Measurements from ENCODE around the gene MYO1G.

Gene MYO1G

DNA sequence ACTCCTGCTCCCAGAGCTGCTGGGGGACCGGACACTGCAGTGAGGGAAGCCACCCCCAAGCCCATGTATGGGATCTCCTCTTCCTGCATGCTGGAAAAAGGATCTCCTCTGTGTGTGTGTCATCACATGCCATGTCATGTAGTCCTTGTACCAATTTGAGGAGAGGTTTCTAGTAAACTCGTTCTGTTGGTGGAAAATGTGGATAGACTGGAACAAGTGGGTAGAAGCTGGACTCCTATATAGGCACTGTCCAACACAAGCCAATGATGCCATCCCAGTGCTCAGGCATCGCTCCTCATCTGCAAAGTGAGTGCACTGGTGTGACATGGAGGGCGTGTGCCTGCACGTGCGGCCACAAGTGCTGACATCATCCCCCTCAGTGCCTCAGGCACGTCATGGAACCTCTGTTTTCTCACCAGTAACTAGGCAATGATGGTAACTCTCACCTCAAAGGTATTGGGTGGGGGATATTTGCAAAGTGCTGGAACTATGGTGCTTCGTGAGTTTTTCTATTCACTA, 19.3 kb downstream of the MYO1G start:
- TF ChIP-seq GATA2 (IDR thresholded peaks at IDR 0.05; ENCODE audit: low read depth, low read length) (no peak), GATA3 (IDR thresholded peaks at IDR 0.05; ENCODE audit: low read depth, low read length) (no peak)

DNA sequence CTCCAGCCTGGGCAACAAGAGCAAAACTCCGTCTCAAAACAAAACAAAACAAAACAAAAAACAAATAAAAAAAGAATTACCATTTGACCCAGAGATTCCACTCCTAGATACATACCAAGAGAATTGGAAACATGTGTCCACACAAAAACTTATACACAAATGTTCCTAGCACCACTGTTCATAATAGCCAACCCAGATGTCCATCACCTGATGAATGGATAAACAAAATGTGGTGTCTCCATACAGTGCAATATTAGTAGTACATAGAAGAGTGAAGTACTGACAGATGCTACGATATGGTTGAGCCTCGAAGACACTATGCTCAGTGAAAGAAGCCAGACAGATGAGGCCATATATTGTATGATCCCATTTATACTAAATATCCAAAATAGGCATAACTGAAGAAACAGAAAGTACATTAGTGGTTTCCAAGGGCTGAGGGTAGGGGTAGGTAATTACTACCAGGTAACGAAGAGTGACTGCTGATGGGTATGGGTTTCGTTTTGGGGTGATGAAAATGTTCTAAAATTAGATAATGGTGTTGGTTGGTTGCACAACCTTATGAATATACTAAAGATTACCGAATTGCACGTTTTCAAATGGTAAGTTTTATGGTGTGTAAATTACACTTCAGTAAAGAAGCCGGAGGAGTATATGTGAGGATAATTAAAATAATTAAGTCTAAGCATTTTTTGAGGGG, 20.0 kb downstream of the MYO1G start:
- TF ChIP-seq GATA2 (IDR thresholded peaks at IDR 0.05; ENCODE audit: low read depth, low read length), result no peak
- TF ChIP-seq GATA3 (IDR thresholded peaks at IDR 0.05; ENCODE audit: low read depth, low read length), result no peak

DNA sequence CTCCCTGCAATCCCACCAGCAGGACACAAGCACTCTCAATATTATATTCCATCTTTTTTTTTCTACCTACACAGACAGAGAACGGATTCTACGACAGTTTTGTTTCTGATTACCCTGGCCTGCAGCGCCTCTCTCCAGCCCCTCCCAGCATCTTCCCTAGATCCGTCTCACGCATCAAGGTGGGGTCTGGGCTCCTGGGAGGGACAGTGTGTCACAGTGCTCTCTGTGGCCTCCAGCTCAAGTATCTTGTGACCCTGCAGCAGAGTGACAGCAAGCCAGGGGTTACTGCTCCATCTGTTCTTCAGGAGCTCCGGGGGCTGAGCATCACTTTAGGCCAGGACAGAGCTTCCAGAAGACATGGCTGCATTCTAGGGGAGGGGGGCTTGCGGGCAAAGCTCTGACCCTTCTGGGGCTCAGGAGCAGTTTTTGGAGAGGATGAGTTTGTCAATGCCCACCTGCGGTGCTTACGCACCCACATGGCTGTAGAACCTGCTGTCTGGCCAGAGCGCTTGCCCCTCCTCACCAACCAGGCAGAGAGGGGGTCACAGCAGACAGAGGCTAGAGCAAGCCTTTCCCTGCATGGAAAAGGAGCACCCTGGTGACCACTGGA, 22.6 kb downstream of the MYO1G start:
- TF ChIP-seq GATA3 (IDR thresholded peaks at IDR 0.05; ENCODE audit: low read depth, low read length) (no peak), GATA2 (IDR thresholded peaks at IDR 0.05; ENCODE audit: low read depth, low read length) (no peak)

DNA sequence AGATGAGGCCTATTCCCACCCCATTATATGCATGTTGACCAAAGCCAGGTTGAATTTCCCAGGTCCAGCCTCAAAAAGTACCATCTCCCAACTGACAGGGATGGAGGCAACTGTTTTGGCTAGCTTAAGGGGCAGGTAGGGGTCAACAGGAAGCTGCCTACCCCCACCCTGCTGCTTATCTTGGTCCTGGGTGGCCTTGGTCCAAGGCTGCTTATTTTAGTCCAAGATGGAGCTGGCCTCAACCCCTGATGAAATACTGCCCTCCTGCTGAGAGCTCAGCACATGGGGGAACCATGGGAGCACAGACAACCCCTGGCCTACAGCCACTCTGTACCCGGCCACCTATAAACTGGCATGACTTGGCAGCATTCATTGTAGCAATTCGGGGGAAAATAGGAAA, 23.1 kb downstream of the MYO1G start:
- TF ChIP-seq GATA3 (IDR thresholded peaks at IDR 0.05; ENCODE audit: low read depth, low read length) (no peak), GATA2 (IDR thresholded peaks at IDR 0.05; ENCODE audit: low read depth, low read length) (no peak)

DNA sequence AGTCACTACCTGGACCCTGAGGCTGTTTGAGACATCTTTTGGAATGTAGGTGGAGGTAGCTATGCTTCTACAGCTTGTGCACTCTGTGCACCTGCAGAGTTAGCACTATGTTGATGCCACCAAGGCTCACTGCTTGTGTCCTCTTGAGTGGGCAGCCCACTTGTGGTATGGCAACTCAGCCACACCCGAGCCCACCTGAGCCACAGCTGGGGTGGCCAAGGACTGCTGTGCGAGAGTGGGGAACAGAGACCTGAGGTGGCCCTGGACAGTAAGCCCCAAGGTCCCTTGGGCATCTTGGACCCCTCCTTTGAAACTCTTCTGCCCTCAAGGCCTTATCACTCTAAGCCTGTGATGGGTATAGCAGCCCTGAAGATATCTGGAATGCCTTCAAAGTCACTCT, 25.7 kb downstream of the MYO1G start:
- TF ChIP-seq GATA3 (IDR thresholded peaks at IDR 0.05; ENCODE audit: low read depth, low read length) (no peak), GATA2 (IDR thresholded peaks at IDR 0.05; ENCODE audit: low read depth, low read length) (no peak)

DNA sequence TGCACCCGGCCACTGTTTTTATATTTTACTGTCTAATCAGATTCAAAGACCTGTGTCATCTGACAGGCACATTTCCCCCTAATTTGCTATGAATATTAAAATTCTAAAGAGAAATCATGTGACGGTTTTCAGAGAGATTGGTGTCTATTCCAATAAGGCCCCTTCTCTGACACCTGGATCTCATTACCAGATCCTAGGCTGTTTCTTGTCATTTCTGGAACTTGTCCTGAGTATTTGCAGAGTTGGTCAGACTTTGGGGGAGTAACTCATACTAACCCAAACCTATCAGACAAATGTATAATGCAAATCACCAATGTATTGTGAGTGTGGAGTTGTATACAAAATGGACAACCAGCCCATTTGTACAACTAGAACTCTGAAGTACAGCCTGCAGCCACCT, 29.5 kb downstream of the MYO1G start:
- TF ChIP-seq GATA2 (IDR thresholded peaks at IDR 0.05; ENCODE audit: low read depth, low read length) (no peak), GATA3 (IDR thresholded peaks at IDR 0.05; ENCODE audit: low read depth, low read length) (no peak)

DNA sequence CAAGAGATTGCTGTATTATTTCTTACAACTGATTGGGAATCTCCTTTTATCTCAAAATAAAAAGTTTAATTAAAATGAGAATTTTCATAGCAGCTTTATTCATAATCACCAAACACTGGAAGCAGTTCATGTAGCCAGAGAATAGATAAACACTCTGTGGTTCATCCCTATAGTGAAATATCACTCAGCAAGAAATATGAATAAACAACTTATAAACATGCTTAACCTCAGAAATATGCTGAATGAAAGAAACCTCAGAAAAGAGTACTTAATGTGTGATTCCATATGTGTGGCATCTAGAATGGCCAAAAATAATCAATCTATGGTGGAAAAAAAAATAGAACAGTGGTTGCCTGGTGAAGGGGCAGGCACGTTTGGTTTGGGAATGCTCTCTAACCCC, 33.3 kb downstream of the MYO1G start:
- TF ChIP-seq GATA3 (IDR thresholded peaks at IDR 0.05; ENCODE audit: low read depth, low read length) (no peak), GATA2 (IDR thresholded peaks at IDR 0.05; ENCODE audit: low read depth, low read length) (no peak)

DNA sequence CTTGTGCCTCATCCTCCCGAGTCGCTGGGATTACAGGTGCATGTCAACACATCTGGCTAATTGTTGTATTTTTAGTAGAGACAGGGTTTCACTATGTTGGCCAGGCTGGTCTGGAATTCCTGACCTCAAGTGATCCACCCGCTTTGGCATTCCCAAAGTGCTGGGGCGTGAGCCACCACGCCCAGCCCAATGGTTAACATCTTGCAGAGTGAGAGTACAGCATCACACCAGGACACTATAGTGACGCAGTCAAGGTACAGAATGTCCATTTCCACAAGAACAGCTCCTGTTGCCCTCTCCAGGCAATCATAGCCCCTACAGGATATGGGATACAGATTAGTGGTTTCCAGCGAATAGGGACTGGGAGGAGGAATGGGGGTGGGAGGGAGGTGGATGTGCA, 34.0 kb downstream of the MYO1G start:
- TF ChIP-seq GATA2 (IDR thresholded peaks at IDR 0.05; ENCODE audit: low read depth, low read length), result no peak
- TF ChIP-seq GATA3 (IDR thresholded peaks at IDR 0.05; ENCODE audit: low read depth, low read length), result no peak

DNA sequence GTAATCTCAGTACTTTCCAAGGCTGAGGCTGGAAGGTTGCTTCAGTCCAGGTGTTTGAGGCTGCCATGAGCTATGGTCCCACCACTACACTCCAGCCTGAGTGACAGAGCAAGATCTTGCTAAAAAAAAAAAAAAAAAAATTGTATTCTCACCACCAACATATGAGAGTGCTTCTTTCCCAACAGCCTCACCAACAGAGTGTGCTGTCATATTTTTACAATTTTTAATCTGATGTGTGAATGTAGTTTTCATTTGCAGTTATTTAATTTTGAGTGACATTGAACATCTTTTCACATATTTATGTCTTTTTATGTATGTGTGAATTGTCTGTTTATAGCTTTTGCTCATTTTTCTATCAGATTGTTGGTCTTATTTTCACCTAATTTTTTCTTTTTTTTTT, 35.2 kb downstream of the MYO1G start:
- TF ChIP-seq GATA3 (IDR thresholded peaks at IDR 0.05; ENCODE audit: low read depth, low read length), result no peak
- no peak for TF ChIP-seq GATA2 (IDR thresholded peaks at IDR 0.05; ENCODE audit: low read depth, low read length)

DNA sequence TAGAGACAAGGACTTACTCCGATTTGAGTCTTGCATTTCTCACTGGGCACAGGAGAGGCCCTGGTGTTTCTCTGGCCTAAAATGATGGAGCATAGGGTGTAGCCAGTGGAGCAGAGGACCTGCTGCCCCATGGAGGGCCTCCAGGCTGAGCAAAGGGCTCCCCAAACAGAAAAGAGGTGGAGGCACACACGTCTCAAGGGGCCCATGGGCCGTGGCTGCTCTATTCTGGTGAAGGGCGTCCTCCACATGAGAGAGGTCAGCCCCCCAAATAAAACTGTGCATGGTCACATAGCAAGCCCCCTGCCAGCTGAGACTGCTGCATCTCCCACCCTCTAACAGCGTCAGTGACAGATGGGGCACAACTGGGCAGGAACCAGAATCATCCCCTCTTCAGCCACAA, 41.4 kb downstream of the MYO1G start:
- TF ChIP-seq GATA2 (IDR thresholded peaks at IDR 0.05; ENCODE audit: low read depth, low read length) (no peak), GATA3 (IDR thresholded peaks at IDR 0.05; ENCODE audit: low read depth, low read length) (no peak)

DNA sequence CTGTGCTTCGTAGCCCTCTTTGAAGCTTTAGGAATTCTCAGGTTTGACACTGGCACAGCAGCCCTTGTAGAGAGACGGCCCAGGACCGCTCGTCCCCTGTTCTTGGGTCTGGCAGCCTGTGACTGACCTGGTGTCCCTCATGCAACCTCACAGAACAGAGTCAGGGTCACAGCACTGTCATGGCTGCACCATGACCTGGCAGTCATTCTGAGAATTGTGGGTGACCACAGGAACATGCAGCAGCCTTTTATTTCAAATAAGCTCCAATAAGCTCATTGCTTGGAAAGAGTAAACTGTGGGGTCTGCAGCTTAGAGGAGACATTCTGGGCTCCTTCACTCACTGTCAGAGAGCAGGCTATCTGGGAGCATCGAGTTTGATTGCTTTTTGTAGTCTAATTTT, 42.5 kb downstream of the MYO1G start:
- no peak for TF ChIP-seq GATA2 (IDR thresholded peaks at IDR 0.05; ENCODE audit: low read depth, low read length)
- no peak for TF ChIP-seq GATA3 (IDR thresholded peaks at IDR 0.05; ENCODE audit: low read depth, low read length)

DNA sequence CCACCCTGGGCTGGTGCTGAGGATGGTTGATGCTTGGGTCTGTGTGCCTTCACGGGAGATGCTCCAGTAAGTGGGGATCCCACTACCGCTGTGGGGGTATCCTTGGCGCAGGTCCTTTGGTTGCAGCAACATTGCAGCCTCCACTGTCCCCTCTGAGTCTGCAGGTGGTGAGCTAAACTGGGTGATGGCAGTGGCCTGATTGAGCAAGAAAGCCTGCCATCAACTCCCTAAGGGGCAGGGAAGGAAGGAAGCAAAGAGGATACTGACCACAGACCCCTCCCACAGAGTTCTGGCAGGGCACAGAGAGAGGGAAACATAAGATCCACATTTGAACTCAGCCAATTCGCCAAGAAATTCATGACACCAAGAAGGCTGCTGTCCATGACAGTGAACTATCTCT, 43.2 kb downstream of the MYO1G start:
- TF ChIP-seq GATA2 (IDR thresholded peaks at IDR 0.05; ENCODE audit: low read depth, low read length) (no peak), GATA3 (IDR thresholded peaks at IDR 0.05; ENCODE audit: low read depth, low read length) (no peak)

DNA sequence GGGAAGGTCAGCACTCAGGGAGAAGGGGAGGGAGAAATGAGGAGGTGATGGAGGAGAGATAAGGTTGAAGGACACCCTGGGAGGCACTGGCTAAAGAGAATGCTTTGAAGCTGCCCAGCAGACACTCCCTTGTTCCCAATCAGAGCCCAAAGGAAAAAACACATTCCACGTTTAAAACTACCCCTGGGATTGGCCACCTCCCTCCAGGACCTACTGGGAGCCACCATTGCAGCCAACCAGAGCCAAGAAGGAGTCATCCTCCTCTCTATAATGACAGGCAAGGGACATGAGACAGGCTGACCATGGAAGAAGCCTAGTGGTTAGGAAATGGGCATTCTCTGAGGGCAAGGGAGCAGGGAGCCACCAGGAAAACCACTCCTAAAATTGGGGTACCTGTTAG, 43.8 kb downstream of the MYO1G start:
- no peak for TF ChIP-seq GATA2 (IDR thresholded peaks at IDR 0.05; ENCODE audit: low read depth, low read length)

DNA sequence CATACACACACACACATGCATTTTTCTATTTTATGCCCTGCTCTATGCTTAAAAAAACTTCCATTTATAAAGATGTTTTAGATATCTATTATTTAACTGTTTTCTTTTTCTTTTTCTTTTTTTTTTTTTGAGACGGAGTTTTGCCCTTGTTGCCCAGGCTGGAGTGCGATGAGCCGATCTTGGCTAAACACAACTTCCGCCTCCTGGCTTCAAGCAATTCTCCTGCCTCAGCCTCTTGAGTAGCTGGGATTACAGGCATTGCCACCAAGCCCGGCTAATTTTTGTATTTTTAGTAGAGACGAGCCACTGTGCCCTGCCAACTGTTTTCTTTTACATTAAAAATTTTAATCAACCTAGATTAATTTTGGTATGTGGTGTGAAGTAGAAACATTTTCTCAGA, 47.9 kb downstream of the MYO1G start:
- no peak for TF ChIP-seq GATA3 (IDR thresholded peaks at IDR 0.05; ENCODE audit: low read depth, low read length)
- no peak for TF ChIP-seq GATA2 (IDR thresholded peaks at IDR 0.05; ENCODE audit: low read depth, low read length)

DNA sequence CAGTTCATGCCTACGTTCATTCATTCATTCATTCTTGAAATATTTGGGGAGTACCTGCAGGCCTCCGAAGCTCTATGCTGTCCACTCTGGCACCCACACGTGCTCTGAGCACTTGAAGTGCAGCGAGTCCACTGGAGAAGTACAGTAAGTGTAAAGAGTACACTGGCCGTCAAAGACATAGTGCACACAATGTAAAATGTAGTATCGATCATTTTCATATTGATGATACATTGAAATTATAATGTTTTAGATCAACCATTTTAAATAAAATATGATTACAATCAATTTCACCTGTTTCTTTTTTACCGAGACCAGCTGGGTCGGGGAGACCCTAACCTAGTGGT, 56.5 kb downstream of the MYO1G start:
- no peak for TF ChIP-seq GATA3 (IDR thresholded peaks at IDR 0.05; ENCODE audit: low read depth, low read length)
- no peak for TF ChIP-seq GATA2 (IDR thresholded peaks at IDR 0.05; ENCODE audit: low read depth, low read length)

Measured in SH-SY5Y (cell line).